Putamen (tissue), 1 donor: ENCODE measurements around the gene CCR7.

Source experiments
- DNase-seq: peaks from one replicate; pipeline ENCODE4 v3.0.0-alpha.2; 2016; ENCODE audit warnings: low spot score

Gene CCR7

GRCh38 chr17:40564883-40565768, at the start of gene CCR7:
Gene CCR7 (minus strand): TSS chr17:40565472. CDS start chr17:40565409, 63 bp downstream.
- DNase-seq = no peak

- DNase-seq = no peak
These were observed 49.3 kb upstream of the CCR7 start for GRCh38 chr17:40614431-40615067.

GRCh38 chr17:40613467-40614154, 48.3 kb upstream of the CCR7 start:
- no peak for DNase-seq

GRCh38 chr17:40612599-40613244, 47.5 kb upstream of the CCR7 start:
- DNase-seq = peak; percentile 49

GRCh38 chr17:40611840-40612474, 46.7 kb upstream of the CCR7 start:
- DNase-seq = no peak

GRCh38 chr17:40610359-40610758, 45.1 kb upstream of the CCR7 start:
- no peak for DNase-seq

- no peak for DNase-seq
These were observed 42.8 kb upstream of the CCR7 start for GRCh38 chr17:40608061-40608581.

- DNase-seq = no peak
These were observed 42.4 kb upstream of the CCR7 start for GRCh38 chr17:40607641-40608040.

- no peak for DNase-seq
These were observed 41.5 kb upstream of the CCR7 start for GRCh38 chr17:40606548-40607353.

- DNase-seq = no peak
These were observed 40.0 kb upstream of the CCR7 start for GRCh38 chr17:40605306-40605705.

- DNase-seq = no peak
These were observed 39.2 kb upstream of the CCR7 start for GRCh38 chr17:40604327-40605080.

- no peak for DNase-seq
These were observed 37.5 kb upstream of the CCR7 start for GRCh38 chr17:40602445-40603443.

- no peak for DNase-seq
These were observed 35.3 kb upstream of the CCR7 start for GRCh38 chr17:40600486-40601046.

GRCh38 chr17:40599468-40599763, 34.1 kb upstream of the CCR7 start:
- DNase-seq = no peak

- no peak for DNase-seq
These were observed 33.6 kb upstream of the CCR7 start for GRCh38 chr17:40598619-40599467.

GRCh38 chr17:40598301-40598618, 33.0 kb upstream of the CCR7 start:
- DNase-seq = no peak

GRCh38 chr17:40597556-40598300, 32.5 kb upstream of the CCR7 start:
- no peak for DNase-seq
